GM18511 (cell line): ENCODE results near the gene MRPL11.
"Not testable (repeated sequence)": the region's sequence is repeated elsewhere in the genome, so short reads cannot be mapped to it uniquely, and the experiment has no call there.

Experiments
- ATAC-seq: cut with Tn5 transposase; IDR thresholded peaks from one replicate; pipeline ENCODE4 v1.9.1; 2021; ENCODE audit warnings: mild to moderate bottlenecking, moderate library complexity; ENCODE audit not compliant: unreplicated experiment

The MRPL11 gene

DNA sequence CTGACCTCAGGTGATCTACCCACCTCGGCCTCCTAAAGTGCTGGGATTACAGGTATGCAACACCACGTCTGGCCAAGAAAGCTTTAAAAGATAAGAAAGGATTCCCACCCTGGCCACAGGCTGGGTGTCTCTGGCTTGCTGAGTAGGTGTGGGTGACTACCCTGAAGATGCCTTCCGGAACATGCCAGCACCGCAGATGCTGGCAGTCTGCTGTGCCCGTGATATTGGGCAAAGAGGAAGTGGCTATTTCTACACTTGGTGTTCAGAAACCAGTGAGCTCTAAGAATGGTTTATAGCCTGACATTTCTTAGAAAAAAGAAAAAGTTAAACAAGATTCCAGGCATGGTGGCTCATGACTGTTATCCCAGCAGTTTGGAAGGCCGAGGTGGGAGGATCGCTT is 6.1 kb downstream of the MRPL11 start:
- ATAC-seq: no peak

DNA sequence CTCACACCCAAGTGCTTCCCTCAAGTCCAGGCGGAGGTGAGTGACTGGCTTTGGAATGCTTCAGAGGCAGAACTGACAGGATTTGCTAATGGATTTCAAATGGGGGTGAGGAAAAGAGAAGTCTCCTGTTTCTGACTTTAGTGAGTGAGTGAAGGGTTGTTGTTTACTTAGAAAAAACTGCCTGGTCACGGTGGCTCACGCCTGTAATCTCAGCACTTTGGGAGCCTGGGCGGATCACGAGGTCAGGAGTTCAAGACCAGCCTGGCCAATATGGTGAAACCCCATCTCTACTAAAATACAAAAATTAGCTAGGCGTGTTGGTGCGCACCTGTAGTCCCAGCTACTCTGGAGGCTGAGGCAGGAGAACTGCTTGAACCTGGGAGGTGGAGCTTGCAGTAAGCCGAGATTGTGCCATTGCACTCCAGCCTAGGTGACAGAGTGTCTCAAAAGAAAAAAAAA is 6.7 kb downstream of the MRPL11 start:
- not testable (repeated sequence) for ATAC-seq

DNA sequence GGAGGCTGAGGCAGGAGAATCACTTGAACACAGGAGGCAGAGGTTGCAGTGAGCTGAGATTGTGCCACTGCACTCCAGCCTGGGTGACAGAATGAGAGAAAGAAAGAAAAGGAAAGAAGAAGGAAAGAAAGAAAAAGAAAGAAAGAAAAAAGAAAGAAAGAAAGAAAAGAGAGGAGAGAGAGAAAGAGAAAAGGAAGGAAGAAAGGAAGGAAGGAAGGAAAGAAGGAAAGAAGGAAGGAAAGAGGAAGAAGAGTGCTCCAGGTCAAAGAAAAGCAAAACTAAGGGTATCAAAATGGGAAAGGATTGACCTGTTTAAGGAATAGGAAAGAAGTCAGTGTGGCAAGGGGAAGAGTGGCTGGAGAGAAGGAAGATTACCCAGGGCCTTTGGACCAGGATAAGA is 7.4 kb downstream of the MRPL11 start:
- not testable (repeated sequence) for ATAC-seq

DNA sequence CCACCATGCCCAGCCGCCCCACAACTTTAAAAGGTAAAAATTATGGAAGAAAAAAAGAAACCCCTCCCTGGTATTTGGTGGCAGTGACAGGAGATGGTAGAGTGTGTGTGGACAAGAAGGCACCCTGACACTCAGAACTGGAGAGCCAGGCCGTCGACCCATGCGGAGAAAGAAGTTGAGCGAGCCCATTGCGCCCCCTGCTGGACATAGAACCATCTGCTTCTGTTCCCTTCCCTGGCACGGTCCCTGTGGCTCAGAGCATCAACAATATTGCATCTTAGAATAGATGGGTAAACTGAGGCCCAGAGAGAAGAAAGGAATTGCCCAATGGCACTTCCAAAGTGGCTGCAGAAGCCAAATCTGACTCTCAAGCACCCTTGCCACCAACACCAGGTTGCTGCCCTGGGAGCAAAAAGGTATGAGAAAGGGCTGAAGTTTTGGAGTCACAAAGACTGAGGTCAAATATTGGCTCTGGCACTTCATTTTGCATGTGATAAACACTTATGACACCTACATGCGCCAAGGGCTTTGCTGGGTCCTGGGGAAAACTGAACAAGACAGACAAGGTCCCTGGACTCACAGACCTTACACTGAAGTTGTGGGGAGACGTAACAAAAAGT is 8.6 kb downstream of the MRPL11 start:
- ATAC-seq: no peak

DNA sequence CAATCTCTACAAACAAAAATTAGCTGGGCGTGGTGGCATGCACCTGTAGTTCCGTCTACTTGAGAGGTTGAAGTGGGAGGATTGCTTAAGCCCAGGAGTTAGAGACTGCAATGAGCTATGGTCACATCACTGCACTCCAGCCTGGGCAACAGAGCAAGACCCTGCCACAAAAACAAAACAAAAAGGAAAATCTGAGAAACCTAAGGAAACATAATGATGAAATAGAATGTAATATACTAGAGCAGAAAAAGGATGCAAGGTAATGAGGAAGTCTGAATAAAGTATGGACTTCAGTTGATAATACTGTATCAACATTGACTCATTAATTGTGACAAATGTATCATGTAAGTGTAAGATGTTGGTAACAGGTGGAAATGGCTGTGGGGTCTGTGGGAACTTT is 9.7 kb downstream of the MRPL11 start:
- ATAC-seq: no peak

DNA sequence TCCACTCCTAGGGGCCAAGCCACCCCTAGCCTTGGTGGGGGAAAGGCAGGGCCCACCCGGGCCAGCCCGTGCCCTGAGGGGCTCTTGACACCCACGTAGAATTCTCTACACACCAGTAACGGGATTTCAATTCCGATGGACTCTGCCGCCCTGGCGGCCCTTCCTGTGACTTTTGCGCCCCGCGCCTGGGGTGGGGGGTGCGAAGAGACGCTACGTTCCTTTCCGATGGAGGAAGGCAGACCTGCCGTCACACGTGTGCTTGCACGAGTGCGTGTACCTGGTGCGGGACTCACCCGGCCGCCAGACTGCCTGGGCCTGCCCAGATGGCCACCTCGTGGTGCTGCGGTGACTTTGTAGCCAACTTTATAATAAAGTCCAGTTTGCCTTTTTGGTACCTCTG is 12.3 kb downstream of the MRPL11 start:
- ATAC-seq: no peak

DNA sequence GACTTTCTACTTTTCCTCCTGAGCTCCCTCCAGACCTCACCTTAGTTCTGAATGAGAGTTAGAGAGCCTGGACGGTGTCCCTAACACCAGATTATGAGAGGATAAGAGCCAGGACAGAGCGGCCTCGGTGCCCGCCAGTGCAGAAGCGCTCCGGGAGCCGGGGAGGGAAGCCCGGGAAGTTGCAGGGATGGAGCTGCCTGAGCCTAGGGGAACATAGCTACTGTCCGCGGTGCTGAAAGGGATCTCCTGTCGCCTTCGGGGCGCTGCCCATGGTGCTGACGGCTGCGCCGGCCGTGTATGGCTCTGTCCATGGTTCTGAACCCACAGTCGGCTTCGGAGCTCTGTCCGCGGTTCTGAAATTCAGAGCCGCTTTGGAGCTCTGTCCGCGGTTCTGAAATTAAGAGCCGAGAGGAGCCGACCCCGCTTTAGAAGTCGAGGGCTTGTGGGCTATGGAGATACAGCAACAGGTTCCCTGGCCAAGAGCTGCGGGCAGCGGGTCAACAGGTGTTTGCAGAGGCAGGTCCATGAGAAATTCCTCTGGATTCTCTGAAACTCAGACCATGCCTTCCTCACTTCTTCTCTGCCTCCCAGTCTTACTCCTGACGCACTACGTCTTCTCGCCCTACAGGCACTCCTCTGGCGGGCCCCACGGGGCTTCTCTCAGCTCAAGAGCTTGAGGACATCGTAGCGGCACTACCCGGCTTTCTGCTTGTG is 17.0 kb downstream of the MRPL11 start:
- no peak for ATAC-seq

DNA sequence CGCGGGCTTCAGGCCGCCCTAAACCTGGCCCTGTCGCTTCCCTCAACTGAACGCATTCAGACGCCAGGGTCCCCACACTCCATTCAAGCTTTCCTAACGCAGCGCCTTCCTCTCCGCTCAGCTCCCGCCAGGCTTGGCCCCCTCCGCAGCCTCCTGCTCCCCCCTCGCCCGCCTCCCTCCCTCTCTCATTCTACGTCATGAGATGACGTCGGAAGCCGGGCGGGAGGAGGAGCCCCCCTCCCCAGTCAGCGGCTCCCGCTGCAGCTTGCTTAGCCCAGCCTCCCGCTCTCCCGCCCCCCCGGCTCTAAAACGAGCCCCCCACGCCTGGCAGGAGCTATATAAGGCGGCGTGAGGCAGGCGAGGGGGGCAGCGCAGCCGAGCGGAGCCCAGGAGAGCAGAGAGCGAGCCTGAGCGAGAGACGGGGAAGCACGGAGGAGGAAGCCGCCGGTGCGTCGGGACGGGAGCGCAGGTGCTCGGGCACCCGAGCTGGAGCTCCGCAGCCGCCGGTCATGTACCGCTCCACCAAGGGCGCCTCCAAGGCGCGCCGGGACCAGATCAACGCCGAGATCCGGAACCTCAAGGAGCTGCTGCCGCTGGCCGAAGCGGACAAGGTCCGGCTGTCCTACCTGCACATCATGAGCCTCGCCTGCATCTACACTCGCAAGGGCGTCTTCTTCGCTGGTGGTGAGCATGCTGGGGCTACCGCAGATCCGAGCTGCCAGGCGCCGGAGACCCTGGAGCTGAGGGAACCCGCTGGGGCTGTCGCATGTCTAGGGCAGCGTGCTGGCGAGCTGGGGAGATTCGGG is 17.8 kb downstream of the MRPL11 start, which contains the start of gene NPAS4:
Gene NPAS4, plus strand, starts transcription at position 365 of the 806 bp plus-strand sequence. Its CDS starts 145 bp downstream, at position 510.
- ATAC-seq: no peak

DNA sequence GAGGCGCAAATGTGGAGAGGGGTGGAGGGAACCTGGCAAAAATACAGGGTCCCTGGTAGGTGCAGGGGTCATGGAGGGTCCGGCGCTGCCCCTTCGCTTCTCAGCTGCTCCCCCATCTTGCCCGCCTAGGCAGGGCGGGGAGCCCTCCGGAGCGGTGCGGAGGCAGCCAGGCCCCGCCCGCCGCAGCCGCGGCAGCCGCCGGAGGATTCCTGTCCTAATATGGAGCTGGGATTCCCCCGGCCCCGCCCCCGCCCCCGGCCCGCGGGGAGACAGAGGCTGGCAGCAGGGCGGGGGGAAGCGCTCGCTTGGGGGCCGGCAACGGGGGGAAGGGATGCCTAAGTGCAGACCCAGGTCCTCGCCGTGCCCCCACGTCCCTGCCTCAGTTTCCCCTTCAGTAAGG is 18.8 kb downstream of the MRPL11 start:
- ATAC-seq: no peak

DNA sequence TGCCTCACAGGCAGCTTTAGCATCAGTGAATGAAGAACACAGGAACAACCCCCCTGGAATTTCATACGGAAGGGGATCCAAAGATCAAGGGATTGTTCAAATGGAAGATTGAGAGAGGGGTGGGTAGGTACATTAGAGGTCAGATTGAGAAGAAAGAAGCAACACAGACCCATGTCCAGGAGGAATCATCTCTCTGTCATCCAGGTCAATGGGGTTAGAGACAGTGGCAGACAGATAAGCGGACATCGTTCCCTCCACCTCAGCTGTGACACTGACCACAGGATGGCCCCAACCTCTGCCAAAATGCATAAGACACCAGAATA is 19.7 kb downstream of the MRPL11 start:
- ATAC-seq: no peak

DNA sequence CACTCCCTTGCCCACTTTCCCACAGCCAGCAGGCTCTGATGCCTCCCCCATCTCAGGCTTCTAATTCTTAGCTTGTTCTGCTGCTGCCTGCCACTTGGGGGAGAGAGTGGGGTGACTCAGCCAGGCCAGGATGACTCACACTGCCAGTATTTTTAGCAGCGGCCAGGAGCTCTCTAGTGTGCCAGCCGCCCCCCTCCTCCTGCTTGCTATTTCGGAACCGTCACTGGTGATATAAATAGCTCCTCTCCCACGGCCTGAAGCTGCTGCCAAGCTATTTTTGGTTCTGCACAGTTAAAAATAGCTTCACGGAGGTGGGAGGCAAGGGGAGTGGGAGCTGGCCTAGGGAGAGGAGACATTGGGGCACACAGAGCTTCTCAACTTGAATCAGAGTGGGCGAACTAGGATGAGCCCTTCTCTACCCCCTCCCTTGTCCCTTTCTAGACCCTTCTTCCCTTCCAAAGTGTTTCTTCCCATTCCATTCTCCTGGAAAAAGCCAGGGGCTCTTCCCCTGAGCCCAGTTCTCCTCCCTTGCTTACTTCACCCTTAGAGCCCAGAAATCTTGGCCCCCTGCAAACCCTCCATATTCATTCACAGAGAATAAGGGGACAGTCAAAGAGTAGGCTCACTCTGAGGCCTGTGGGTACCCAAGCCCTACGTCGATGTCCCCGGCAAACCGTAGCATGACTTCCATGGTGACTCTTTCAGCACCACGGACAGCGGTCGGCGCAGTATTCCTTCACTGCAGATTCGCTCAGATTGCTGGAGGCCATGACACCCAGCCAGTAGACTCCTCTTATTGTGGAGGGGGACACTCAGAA is 20.3 kb downstream of the MRPL11 start:
- ATAC-seq: no peak

DNA sequence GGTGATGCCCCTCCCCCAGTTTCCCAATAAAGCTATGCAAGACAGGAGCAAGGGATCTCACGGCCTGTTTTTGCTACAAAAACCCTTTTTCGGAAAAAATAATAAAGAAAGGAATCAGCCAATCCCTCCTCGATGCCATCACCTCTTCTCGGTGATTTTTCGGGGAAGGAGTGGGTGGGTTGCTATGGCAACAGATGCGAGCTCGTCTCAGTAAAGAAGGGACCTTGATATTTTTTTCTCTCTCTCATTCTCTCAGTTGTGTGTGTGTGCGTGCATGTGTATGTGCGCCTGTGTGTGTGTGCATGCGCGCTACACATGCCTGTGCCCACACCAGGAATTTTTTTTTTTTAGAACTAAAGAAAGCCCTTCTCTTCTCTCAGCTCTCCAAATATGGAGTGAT is 21.6 kb downstream of the MRPL11 start:
- ATAC-seq: no peak

DNA sequence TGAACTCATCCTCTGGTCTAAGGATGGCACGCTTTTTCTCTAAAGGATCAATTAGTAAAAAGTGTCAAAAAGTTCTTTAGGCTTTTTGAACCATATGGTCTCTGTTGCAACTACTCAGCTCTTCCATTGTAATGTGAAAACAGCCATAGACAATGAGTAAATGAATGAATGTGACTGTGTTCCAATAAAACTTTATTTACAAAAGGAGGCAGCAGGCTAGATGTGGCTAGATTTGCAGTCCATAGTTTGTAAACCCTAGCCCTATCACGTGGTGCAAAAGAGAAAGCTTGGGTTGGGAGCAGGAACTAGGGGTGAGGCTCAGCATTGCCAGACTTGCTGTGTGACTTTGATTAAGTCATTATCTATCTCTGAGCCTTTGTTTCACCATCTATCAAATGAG is 23.2 kb downstream of the MRPL11 start:
- ATAC-seq: no peak

DNA sequence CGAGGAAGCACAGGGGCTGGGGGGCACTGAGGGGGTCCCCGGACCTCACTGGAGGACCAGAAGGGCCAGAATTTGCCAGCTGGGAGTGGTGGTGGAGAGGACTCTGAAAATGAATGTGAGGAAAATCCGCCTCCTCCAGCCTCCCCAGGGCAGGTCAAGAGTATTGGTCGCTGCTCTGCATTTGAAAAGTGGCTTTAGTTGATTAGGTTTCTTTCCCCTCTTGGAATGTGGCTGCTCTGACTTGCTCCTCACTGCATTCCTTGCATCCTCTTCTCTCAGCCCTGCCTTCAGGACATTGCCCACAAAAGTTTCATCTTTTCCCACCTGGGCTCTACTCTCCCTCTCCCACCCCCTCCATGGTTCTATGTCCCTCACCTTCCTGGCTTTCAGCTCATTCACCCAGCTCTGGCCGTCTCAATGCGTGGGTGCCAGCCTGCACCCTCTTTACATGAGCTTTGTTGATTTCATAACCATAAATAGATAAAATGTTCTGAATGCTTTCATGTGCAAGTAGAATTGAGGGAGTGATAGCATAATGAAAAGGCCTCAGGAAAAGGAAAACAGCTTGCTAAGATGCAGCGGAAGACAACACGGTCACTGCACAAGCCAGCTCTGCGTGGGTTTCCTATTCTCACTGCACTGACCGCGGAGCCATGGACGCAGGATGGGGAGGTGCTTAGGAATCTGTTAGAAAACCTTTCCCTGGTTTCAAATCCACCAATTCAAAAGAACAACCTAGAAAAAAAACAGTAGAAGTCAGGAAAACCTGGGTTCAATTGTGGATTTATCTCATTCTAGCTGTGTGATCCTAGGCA is 24.3 kb downstream of the MRPL11 start:
- no peak for ATAC-seq

DNA sequence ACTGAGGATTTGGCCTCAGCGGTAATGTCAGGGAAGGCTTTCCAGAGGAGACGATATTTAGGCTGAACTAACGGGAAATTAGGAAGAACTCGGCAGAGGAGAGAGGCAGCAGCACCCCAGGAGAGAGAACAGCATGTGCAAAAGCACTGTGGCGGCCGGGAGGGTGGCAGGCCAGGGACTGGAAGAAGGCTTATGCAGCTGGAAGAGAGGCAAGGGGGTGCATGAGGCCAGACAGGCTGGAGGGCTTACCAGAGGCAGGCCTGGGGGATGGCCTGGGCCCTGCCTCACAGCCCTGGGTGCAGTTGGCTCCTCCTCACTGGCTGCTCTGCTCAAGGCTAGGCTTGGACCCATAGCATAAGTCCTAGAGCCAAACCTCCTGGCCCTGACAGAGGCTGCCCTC is 25.5 kb downstream of the MRPL11 start:
- ATAC-seq: no peak

DNA sequence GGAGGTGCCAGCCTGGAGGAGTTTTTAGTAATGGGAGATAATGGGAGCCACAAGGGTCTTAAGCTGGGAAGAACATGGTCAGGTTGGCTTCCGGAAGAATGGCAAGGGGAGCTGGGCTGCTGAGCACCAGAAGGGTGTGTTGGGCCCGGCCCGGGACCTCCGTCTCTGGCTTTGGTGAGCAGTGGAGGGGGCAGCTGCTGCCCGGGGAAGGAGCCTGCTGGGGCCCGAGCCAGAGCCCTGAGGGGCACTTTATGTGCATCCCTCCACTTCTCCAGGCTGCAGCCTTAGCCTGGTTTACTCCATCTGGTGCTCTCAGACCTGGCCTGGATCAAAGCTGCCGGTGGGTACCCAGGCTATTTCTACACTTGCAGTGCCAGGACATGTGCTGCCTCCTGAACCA is 26.5 kb downstream of the MRPL11 start:
- ATAC-seq: no peak

DNA sequence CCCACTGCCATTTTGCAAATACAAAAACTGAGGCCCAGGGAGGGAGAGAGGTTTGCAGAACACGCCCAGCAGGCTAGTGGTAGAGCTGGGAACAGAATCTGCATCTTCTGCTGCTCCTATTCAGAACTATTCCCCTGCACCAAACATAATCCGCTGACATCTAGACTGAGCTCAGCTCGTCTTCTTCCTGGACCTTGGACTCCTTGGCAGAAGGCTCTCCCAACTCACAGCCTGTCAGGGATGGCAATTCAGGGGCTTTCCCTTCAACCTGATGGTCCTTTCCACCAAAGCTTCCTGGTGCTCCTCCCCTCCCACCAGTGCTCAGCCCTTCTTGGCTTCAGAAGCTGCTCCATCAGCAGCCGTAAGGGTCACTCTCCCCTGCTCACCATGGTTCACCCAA is 27.3 kb downstream of the MRPL11 start:
- ATAC-seq: no peak

DNA sequence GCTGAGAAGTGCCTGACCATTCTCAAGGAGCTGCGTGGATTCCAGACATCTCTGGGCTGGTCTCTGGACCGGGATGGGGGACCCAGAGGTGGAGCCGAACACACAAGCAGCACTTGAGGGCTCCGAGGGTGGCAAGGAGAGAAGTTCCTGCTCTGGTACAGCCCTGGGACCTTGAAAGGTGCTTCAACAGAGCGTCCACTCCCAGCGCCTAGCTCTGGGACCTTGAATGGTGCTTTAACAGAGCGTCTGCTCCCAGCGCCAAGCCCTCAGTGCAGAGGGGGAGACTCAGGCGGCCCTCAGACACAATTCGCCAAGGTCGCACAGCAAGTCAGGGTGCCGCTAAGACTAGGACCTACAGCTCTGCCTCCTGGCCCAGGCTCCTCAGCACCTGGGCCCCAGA is 28.5 kb downstream of the MRPL11 start:
- no peak for ATAC-seq

DNA sequence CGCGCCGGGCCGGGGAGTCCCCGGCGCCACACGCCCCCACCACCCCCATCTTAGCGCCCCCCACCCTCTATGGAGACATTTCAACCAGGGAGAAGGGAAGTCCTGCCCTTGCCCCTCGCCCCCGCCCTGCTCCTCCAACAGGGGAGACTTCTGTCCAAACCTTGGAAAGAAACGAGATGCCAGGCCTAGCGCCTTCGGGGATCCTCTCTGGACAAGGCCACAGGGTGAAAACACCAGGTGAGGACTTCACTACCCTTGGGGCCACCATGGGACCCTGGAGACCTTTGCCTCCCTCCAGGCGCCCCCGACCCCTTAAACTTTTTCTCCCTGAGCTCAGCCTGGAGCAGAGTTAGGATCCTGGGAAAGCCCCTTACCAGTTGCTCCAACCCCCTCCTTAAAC is 29.4 kb downstream of the MRPL11 start:
- ATAC-seq: no peak

DNA sequence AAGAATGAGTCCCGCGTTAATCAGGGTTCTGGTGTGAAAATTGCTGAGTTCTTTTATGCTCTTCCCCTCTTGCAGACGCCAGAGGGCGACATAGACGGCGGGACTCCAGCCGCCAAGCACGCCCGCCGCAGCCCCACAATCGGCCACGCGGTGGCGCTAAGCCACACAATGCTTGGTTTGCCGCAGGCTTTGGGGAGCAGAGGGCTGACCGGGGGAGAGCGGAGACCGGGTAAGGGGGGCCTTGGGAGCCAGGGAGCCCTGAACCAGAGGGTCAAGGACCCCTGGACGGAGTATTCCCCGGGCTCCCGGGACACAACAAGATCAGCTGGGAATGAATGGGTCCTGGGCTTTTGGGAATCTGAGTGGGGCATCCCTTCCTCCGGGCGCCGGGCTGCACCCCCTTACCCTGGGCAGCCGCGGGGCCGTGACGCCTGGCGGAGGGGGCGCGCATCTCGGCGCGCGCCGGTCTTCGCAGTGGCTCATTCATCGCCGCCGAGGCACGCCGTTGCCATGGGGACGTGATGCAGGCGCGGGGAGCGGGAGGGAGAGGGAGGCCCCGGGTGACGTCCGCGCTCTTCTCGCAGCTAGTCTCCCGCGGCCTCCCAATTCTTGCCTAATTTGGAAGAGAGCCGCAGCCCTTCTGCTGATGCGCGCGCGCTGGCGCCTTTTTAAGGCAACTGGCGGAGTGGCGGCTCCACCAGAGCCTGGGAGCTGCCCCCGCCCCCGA is 30.0 kb downstream of the MRPL11 start:
- peak; percentile 56 for ATAC-seq
